ENCODE results near the gene SYNE2.
A peak's percentile ranks its signal among the peaks of the same experiment; 100 is the strongest.

The SYNE2 gene

DNA sequence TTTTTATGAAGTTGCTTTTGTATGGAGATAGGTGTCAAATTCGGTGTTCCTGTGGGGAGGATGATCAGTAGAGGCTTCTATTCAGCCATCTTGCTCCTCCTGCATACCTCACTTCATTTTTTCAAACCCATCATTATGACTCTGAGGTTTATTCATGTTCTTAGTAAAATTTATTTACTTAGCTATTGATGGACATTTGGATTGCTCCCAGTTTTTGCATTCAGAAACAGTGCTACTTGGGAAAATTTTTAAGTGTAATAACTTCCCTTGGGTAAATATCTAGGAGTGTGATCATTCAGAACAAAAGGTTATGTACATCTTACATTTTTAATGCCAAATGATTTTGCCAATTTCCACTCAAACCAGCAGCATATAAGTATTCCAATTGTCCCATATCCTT, 208.3 kb downstream of the SYNE2 start:
- peaks cover 37% of the 10 kb centered on the region for H3K4me1 Mint-ChIP-seq
- H3K4me3 Mint-ChIP-seq = no peak overlapping the region
- H3K27me3 Mint-ChIP-seq = no peaks in the 10 kb centered on the region
- peaks cover 63% of the 10 kb centered on the region for H3K36me3 Mint-ChIP-seq (ENCODE audit: insufficient read depth)
- DNase-seq (ENCODE audit: low spot score in 2 of 2) (no peak), ATAC-seq (replicated peaks; ENCODE audit: extremely low read depth, poor library complexity, severe bottlenecking) (no peak)
- H3K9me3 Mint-ChIP-seq = no peaks in the 10 kb centered on the region
- no peak overlapping the region for H3K27ac Mint-ChIP-seq (ENCODE audit: low read depth)

- Mint-ChIP-seq H3K9me3 (no peaks in the 10 kb centered on the region), H3K36me3 (ENCODE audit: insufficient read depth) (peaks cover 64% of the 10 kb centered on the region), H3K27ac (ENCODE audit: low read depth) (no peak overlapping the region), H3K27me3 (no peaks in the 10 kb centered on the region), H3K4me1 (peaks cover 37% of the 10 kb centered on the region), H3K4me3 (no peak overlapping the region)
- no peak for ATAC-seq (replicated peaks; ENCODE audit: extremely low read depth, poor library complexity, severe bottlenecking)
- DNase-seq (ENCODE audit: low spot score in 2 of 2) = no peak
Observed at GRCh38 chr14:64061706-64062105, 208.9 kb downstream of the SYNE2 start.

DNA sequence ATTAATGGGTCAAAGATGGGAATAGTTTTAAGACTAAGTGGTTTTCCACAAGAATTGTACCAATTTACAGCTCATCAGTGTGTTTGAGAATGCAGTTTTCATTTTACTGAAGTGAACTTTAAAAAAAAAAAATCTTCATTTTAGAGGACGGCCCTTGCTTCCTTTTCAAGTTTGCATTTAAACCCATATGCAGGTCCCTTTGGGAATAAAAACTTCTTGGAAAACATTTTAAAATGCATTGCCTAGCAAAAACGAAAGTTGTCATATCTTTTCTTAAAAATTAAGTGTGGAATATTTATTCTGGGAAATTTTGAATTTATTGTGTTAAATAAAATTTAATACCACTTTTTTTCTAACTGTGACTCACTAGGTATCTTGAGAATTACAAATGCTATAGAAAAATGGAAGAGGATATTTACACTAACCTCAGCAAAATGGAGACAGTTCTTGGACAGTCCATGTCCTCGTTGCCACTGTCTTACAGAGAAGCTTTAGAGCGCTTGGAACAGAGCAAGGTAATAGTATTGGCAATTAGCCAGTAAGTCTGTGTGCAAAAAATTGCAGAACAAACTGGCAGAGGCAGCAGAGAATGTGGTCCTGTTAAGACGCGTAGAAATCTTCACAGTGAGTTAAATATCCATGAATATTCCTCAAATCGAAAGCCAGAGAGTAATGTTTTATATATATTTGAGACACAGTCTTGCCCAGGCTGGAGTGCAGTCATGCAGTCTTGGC, 209.7 kb downstream of the SYNE2 start:
- Mint-ChIP-seq H3K9me3 (no peaks in the 10 kb centered on the region), H3K27me3 (no peaks in the 10 kb centered on the region), H3K4me1 (peaks cover 31% of the 10 kb centered on the region), H3K27ac (ENCODE audit: low read depth) (no peak overlapping the region), H3K36me3 (ENCODE audit: insufficient read depth) (peaks cover 62% of the 10 kb centered on the region), H3K4me3 (no peak overlapping the region)
- no peak for DNase-seq (ENCODE audit: low spot score in 2 of 2)
- ATAC-seq (replicated peaks; ENCODE audit: extremely low read depth, poor library complexity, severe bottlenecking) = no peak

- H3K36me3 Mint-ChIP-seq (ENCODE audit: insufficient read depth) = peaks cover 61% of the 10 kb centered on the region
- ATAC-seq (replicated peaks; ENCODE audit: extremely low read depth, poor library complexity, severe bottlenecking) (no peak), DNase-seq (ENCODE audit: low spot score in 2 of 2) (no peak)
- H3K4me3 Mint-ChIP-seq = no peak overlapping the region
- H3K9me3 Mint-ChIP-seq = no peaks in the 10 kb centered on the region
- no peaks in the 10 kb centered on the region for H3K27me3 Mint-ChIP-seq
- H3K27ac Mint-ChIP-seq (ENCODE audit: low read depth) = no peak overlapping the region
- peaks cover 20% of the 10 kb centered on the region for H3K4me1 Mint-ChIP-seq
Observed at GRCh38 chr14:64064447-64064846, 211.6 kb downstream of the SYNE2 start.

- Mint-ChIP-seq H3K27me3 (no peaks in the 10 kb centered on the region), H3K4me3 (no peak overlapping the region), H3K9me3 (no peaks in the 10 kb centered on the region), H3K27ac (ENCODE audit: low read depth) (no peak overlapping the region), H3K4me1 (no peaks in the 10 kb centered on the region), H3K36me3 (ENCODE audit: insufficient read depth) (peaks cover 78% of the 10 kb centered on the region)
- ATAC-seq (replicated peaks; ENCODE audit: extremely low read depth, poor library complexity, severe bottlenecking) (no peak), DNase-seq (ENCODE audit: low spot score in 2 of 2) (no peak)
Observed at GRCh38 chr14:64069634-64070359, 217.0 kb downstream of the SYNE2 start.

DNA sequence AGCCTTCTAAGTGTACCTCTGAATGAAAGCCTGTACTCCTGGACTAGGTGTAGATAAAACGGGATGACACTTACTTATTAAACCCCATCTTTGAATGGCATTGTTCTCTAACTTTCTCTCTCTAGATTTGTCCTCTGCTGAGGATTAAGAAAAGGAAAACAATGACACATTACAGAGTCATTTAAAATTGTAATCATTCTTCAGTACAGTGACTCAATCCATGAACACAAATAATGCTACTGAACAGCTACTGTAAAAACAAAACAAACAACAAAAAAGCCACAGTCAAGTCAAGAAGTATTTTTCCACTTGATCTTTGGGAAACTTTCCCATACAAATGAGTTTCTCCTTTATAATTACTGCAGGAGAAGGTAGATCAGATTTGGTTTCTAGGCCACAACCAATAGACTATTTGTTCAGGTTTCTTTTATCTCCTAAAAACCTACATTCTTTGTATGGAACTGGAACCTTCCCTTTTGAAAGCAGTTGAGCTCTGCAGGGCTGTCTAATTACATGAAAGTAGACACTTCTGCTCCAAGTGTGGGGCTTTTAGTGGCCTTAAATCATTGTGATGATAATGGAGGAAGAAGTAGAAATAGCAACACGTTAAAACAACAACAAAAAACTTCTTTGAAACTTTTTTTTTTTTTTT, 222.3 kb downstream of the SYNE2 start:
- Mint-ChIP-seq H3K9me3 (no peaks in the 10 kb centered on the region), H3K27me3 (no peaks in the 10 kb centered on the region), H3K27ac (ENCODE audit: low read depth) (no peak overlapping the region), H3K36me3 (ENCODE audit: insufficient read depth) (peaks cover 73% of the 10 kb centered on the region), H3K4me3 (no peak overlapping the region), H3K4me1 (no peaks in the 10 kb centered on the region)
- no peak for ATAC-seq (replicated peaks; ENCODE audit: extremely low read depth, poor library complexity, severe bottlenecking)
- no peak for DNase-seq (ENCODE audit: low spot score in 2 of 2)

DNA sequence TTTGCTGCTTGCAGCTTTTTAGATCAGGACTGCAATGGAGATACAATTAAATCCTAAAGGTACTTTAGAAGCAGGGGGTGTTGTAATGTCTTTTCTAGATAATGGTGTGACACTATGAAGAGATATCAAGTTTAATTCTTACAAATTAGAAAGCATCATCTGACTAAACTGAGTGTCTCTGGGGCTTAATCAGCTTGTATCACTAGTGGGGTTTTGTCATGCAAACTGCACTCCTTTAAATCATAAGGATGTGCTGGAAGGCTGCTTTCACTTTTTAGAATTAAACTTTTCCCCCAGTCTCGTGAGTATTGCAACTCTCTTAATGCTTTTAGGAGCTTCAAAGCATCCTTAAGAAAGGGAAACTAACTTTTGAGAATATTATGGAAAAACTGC, 222.8 kb downstream of the SYNE2 start:
- Mint-ChIP-seq H3K36me3 (ENCODE audit: insufficient read depth) (peaks cover 73% of the 10 kb centered on the region), H3K9me3 (no peaks in the 10 kb centered on the region), H3K4me1 (no peaks in the 10 kb centered on the region), H3K4me3 (no peak overlapping the region), H3K27me3 (no peaks in the 10 kb centered on the region), H3K27ac (ENCODE audit: low read depth) (no peak overlapping the region)
- no peak for DNase-seq (ENCODE audit: low spot score in 2 of 2)
- no peak for ATAC-seq (replicated peaks; ENCODE audit: extremely low read depth, poor library complexity, severe bottlenecking)

DNA sequence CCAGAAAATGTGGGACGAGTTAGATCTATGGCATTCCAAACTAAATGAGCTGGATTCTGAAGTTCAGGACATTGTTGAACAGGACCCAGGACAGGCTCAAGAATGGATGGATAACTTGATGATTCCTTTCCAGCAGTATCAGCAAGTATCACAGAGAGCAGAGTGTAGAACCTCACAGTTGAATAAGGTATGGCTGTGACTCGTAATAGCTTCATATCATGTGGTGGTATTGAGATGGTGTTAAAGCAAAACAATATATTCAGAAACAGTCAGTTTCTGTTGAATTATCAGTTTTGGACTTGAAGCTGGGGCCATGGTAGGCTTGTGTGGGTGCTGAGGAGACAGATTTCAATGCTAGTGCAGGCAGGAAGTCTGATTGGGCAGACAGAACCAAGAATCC, 227.6 kb downstream of the SYNE2 start:
- Mint-ChIP-seq H3K4me3 (no peak overlapping the region), H3K4me1 (no peaks in the 10 kb centered on the region), H3K27ac (ENCODE audit: low read depth) (peak overlapping the region; percentile 42), H3K9me3 (no peaks in the 10 kb centered on the region), H3K36me3 (ENCODE audit: insufficient read depth) (peaks cover 67% of the 10 kb centered on the region), H3K27me3 (no peaks in the 10 kb centered on the region)
- DNase-seq (ENCODE audit: low spot score in 2 of 2) = no peak
- ATAC-seq (replicated peaks; ENCODE audit: extremely low read depth, poor library complexity, severe bottlenecking) = no peak

GRCh38 chr14:64081174-64081746, 228.5 kb downstream of the SYNE2 start:
- H3K4me1 Mint-ChIP-seq = no peaks in the 10 kb centered on the region
- no peak for ATAC-seq (replicated peaks; ENCODE audit: extremely low read depth, poor library complexity, severe bottlenecking)

GRCh38 chr14:64082837-64083236, 230.0 kb downstream of the SYNE2 start:
- no peaks in the 10 kb centered on the region for H3K4me1 Mint-ChIP-seq
- DNase-seq (ENCODE audit: low spot score in 2 of 2) = no peak
- ATAC-seq (replicated peaks; ENCODE audit: extremely low read depth, poor library complexity, severe bottlenecking) = no peak
- H3K36me3 Mint-ChIP-seq (ENCODE audit: insufficient read depth) = peaks cover 63% of the 10 kb centered on the region
- no peaks in the 10 kb centered on the region for H3K27me3 Mint-ChIP-seq
- H3K9me3 Mint-ChIP-seq = no peaks in the 10 kb centered on the region
- H3K4me3 Mint-ChIP-seq = no peak overlapping the region
- H3K27ac Mint-ChIP-seq (ENCODE audit: low read depth) = no peak overlapping the region

More at GRCh38 chr14:64081174-64081746, 228.5 kb downstream of the SYNE2 start:
- Mint-ChIP-seq H3K36me3 (ENCODE audit: insufficient read depth) (peaks cover 68% of the 10 kb centered on the region), H3K27ac (ENCODE audit: low read depth) (no peak overlapping the region), H3K27me3 (no peaks in the 10 kb centered on the region), H3K9me3 (no peaks in the 10 kb centered on the region), H3K4me3 (no peak overlapping the region)
- no peak for DNase-seq (ENCODE audit: low spot score in 2 of 2)

DNA sequence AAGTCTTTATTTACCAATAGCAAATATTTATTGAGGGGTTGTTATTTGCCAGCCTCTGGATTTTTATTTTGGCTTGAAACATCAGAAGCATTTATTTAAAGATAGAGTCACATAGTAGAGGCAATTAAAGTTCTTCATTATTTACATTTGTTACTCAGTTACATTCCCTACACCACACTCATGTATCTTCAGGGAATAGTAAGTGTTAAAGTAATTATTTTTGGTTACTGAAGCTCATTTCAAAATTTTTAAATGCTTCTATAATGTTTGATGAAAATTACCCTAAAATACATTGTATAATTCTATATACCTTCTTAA, 235.8 kb downstream of the SYNE2 start:
- peaks cover 31% of the 10 kb centered on the region for H3K36me3 Mint-ChIP-seq (ENCODE audit: insufficient read depth)
- no peaks in the 10 kb centered on the region for H3K4me1 Mint-ChIP-seq
- no peaks in the 10 kb centered on the region for H3K9me3 Mint-ChIP-seq
- DNase-seq (ENCODE audit: low spot score in 2 of 2) (no peak), ATAC-seq (replicated peaks; ENCODE audit: extremely low read depth, poor library complexity, severe bottlenecking) (no peak)
- no peak overlapping the region for H3K27ac Mint-ChIP-seq (ENCODE audit: low read depth)
- H3K4me3 Mint-ChIP-seq = no peak overlapping the region
- no peaks in the 10 kb centered on the region for H3K27me3 Mint-ChIP-seq

DNA sequence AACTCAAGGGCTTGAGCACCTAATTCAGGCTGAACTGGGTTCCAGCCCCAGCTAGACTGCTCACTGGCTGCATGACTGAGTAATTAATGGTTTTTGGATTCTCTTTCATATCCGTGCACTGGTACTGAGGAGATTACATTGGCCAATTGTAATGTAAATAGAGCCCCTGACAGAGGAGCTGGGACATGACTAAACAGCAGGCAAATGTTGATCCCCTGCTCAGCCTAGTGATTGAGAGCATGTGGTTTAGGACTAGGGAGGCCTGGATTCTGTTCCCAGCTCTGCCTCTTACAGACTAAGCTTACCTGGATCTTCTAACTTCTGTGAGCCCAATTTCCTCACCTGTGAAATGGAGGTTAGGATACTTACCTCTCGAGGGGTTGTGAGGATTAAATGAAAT, 237.1 kb downstream of the SYNE2 start:
- no peaks in the 10 kb centered on the region for H3K27me3 Mint-ChIP-seq
- no peaks in the 10 kb centered on the region for H3K4me1 Mint-ChIP-seq
- DNase-seq (ENCODE audit: low spot score in 2 of 2) (no peak), ATAC-seq (replicated peaks; ENCODE audit: extremely low read depth, poor library complexity, severe bottlenecking) (no peak)
- H3K27ac Mint-ChIP-seq (ENCODE audit: low read depth) = no peak overlapping the region
- no peak overlapping the region for H3K4me3 Mint-ChIP-seq
- H3K36me3 Mint-ChIP-seq (ENCODE audit: insufficient read depth) = peaks cover 32% of the 10 kb centered on the region
- H3K9me3 Mint-ChIP-seq = no peaks in the 10 kb centered on the region

GRCh38 chr14:64091217-64091616, 238.4 kb downstream of the SYNE2 start:
- ATAC-seq (replicated peaks; ENCODE audit: extremely low read depth, poor library complexity, severe bottlenecking) (no peak), DNase-seq (ENCODE audit: low spot score in 2 of 2) (no peak)
- H3K9me3 Mint-ChIP-seq = no peaks in the 10 kb centered on the region
- no peak overlapping the region for H3K27ac Mint-ChIP-seq (ENCODE audit: low read depth)
- H3K4me3 Mint-ChIP-seq = no peak overlapping the region
- H3K36me3 Mint-ChIP-seq (ENCODE audit: insufficient read depth) = peaks cover 28% of the 10 kb centered on the region
- no peaks in the 10 kb centered on the region for H3K27me3 Mint-ChIP-seq
- H3K4me1 Mint-ChIP-seq = no peaks in the 10 kb centered on the region
